OCI-LY7 (cell line): ENCODE data around the gene RAB7A.
A peak's percentile ranks its signal among the peaks of the same experiment; 100 is the strongest.

Source experiments
- EZH2phosphoT487 ChIP-seq: fragments of 200-600 bp; sonication (generic); IDR thresholded peaks from 2 replicates; pipeline ENCODE4 v1.6.1; 2018; ENCODE audit warnings: low read depth, borderline replicate concordance, mild to moderate bottlenecking, mixed run types, antibody characterized with exemption, low read length, moderate library complexity, mixed read lengths
- TF ChIP-seq, protein P1 (sequence below): fragments of 200-600 bp; sonication (generic); conservative IDR thresholded peaks from 2 replicates; pipeline ENCODE4 v1.5.1; 2014; ENCODE audit warnings: mild to moderate bottlenecking, antibody characterized with exemption, low read length, moderate library complexity, mixed read lengths

DNA sequence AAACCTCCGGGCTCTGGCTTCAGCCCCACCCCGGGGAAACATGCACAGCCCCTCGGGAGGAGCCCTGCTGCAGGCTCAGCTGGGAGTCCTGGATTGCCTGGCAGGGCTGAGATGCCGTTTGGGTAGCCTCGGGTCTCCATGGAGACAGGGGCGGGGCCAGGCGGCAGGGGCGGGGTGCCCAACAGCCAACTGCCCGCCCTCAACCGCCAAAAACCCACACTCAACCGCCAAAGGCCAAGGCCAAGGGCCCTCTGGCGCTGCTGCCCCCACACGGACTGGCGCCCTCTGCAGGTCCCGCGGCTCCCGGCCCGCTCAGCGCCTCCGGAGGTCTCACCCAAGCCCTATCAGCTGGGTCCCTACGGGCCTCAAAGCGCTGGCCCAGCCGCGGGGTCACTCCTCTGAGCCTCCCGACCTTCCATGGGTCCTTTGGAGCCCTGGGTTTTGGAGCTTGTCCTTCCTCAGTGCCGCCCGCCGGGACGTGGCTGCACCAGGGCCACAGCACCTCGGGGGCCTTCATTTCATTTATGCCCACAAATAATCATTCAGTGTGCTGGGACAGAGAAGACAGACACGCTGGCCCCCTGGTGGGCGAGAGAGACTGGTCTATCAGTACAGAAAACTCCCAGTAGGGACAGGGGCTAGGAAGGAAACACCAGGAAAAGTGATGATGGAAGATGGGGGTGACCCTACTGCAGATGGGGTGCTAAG lies 119.9 kb downstream of the RAB7A start:
- TF ChIP-seq, protein P1, sequence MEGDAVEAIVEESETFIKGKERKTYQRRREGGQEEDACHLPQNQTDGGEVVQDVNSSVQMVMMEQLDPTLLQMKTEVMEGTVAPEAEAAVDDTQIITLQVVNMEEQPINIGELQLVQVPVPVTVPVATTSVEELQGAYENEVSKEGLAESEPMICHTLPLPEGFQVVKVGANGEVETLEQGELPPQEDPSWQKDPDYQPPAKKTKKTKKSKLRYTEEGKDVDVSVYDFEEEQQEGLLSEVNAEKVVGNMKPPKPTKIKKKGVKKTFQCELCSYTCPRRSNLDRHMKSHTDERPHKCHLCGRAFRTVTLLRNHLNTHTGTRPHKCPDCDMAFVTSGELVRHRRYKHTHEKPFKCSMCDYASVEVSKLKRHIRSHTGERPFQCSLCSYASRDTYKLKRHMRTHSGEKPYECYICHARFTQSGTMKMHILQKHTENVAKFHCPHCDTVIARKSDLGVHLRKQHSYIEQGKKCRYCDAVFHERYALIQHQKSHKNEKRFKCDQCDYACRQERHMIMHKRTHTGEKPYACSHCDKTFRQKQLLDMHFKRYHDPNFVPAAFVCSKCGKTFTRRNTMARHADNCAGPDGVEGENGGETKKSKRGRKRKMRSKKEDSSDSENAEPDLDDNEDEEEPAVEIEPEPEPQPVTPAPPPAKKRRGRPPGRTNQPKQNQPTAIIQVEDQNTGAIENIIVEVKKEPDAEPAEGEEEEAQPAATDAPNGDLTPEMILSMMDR: peak; percentile 78
- no peak for TF ChIP-seq EZH2phosphoT487
